ENCODE measurements around the gene EXOC4.

DNA sequence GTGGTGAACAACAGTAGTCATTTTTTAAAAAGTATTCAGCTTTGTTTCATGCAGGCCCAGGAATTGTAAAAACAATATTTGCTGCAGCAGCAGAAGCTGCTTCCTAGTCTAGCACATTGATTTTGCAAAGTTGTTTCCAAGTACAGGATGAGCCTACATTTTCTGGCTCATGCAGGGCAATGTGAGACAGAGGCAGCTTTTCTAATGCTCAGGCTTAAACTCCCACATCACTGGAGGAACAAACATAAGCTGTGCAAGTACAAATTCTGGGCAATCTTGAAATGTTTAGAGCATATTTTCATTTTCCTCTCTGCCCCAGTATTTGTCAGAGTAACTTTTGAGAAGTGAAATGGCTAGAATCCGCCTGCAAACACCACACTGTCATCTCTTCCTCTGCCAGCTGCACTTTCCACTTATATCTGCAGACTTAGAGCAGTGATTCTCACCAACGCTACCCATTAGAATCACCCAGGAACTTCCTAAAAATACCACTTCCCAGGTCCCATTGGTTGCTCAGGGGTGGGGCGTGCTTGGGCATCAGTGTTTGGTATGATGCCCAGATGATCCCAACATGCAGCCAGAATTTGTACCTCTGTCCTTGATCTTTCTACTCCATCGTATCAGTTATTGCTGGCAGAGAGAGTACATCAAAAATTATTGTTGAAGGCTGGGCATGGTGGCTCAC is 570.1 kb downstream of the EXOC4 start:
- TF ChIP-seq, protein P1, sequence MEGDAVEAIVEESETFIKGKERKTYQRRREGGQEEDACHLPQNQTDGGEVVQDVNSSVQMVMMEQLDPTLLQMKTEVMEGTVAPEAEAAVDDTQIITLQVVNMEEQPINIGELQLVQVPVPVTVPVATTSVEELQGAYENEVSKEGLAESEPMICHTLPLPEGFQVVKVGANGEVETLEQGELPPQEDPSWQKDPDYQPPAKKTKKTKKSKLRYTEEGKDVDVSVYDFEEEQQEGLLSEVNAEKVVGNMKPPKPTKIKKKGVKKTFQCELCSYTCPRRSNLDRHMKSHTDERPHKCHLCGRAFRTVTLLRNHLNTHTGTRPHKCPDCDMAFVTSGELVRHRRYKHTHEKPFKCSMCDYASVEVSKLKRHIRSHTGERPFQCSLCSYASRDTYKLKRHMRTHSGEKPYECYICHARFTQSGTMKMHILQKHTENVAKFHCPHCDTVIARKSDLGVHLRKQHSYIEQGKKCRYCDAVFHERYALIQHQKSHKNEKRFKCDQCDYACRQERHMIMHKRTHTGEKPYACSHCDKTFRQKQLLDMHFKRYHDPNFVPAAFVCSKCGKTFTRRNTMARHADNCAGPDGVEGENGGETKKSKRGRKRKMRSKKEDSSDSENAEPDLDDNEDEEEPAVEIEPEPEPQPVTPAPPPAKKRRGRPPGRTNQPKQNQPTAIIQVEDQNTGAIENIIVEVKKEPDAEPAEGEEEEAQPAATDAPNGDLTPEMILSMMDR (CRISPR knock-in tag; IDR thresholded peaks at IDR 0.05) = no peak
- no peak for TF ChIP-seq TBL1XR1 (IDR thresholded peaks at IDR 0.05; ENCODE audit: borderline replicate concordance, low read length, partially characterized antibody)
- no peak for TF ChIP-seq SAFB2 (CRISPR knock-in tag; IDR thresholded peaks at IDR 0.05; ENCODE audit: borderline replicate concordance, low read depth)
- TF ChIP-seq NR2F6 (IDR thresholded peaks at IDR 0.05) = no peak
- no peak for TF ChIP-seq NR2F6 (CRISPR knock-in tag; IDR thresholded peaks at IDR 0.05)
- no peak for TF ChIP-seq CHD2 (IDR thresholded peaks at IDR 0.05; ENCODE audit: low read depth, low read length)

Measured in HepG2 (cell line).